Memory B cell (primary cell): ENCODE results near the gene IVL.

Experiments
- ATAC-seq: fragments of 150-1000 bp; cut with Tn5 transposase; 2 replicates; pipeline ENCODE4 v1.10.0; 2021; ENCODE audit warnings: low read depth, mild to moderate bottlenecking, moderate library complexity
- DNase-seq, 2 donors: peaks; one replicate each; pipeline ENCODE4 v3.0.0; 2022; ENCODE audit warnings: low spot score in 2 of 2
- H3K27ac Mint-ChIP-seq: one replicate; pipeline ENCODE4 v1.8.0; 2022; ENCODE audit warnings: mild to moderate bottlenecking, moderate library complexity, mixed read lengths
- H3K27me3 Mint-ChIP-seq: one replicate; pipeline ENCODE4 v1.8.0; 2022; ENCODE audit warnings: mixed read lengths
- H3K36me3 Mint-ChIP-seq: one replicate; pipeline ENCODE4 v1.8.0; 2022; ENCODE audit warnings: mild to moderate bottlenecking, mixed read lengths
- H3K4me1 Mint-ChIP-seq: one replicate; pipeline ENCODE4 v1.8.0; 2022; ENCODE audit warnings: mixed read lengths
- H3K4me3 Mint-ChIP-seq: one replicate; pipeline ENCODE4 v1.8.0; 2022; ENCODE audit warnings: mild to moderate bottlenecking, moderate library complexity, mixed read lengths
- H3K9me3 Mint-ChIP-seq: one replicate; pipeline ENCODE4 v1.8.0; 2022; ENCODE audit warnings: mixed read lengths

Gene IVL

DNA sequence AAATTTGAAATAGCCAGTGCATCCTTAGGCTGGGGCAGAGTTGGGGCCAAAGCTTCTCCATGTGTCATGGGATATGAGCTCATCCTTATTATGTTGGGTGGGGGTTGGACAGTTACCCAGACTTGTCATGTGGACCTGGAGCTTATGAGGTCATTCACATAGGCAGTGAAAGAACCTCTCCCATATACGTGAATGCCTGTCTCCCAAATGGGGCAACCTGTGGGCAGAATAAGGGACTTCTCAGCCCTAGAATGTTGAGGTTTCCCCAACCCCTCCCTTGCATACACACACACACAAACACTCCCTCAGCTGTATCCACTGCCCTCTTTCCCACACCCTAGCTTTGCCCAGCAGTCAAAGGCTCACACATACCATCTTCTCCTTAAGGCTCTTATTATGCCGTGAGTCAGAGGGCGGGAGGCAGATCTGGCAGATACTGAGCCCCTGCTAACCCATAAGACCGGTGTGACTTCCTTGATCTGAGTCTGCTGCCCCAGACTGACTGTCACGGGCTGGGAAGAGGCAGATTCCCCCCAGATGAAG, 2.3 kb upstream of the IVL start:
- ATAC-seq: no peak
- DNase-seq: no peak

GRCh38 chr1:152909206-152909605, 860 bp downstream of the IVL start:
- Mint-ChIP-seq H3K36me3 (no peaks in the 10 kb centered on the region), H3K9me3 (peaks cover 4% of the 10 kb centered on the region), H3K4me1 (no peaks in the 10 kb centered on the region)

More for the DNA sequence above, 2.3 kb upstream of the IVL start:
- Mint-ChIP-seq H3K4me1 (no peaks in the 10 kb centered on the region), H3K9me3 (peaks cover 2% of the 10 kb centered on the region), H3K36me3 (no peaks in the 10 kb centered on the region), H3K27me3 (peaks cover 16% of the 10 kb centered on the region), H3K27ac (no peak overlapping the region), H3K4me3 (no peak overlapping the region)

DNA sequence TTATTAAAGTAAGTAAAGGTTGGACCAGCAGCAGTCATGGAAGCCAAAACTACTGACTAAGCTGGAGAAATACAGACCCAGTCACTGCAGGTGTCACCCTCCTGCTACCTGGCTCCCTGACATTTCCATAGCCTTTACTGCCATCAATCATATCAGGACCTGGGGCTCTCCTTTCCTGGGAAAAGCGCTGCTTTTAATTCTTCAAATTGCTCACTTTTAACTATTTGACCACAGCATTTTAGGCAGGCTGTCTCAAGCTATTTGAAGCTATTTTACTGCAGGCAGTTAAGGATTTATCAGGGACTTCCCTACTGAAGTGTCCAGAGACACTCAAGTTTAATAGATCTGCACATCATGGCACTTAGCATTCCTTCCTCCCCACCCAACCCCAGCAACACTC, 4.1 kb downstream of the IVL start:
- H3K4me1 Mint-ChIP-seq: no peaks in the 10 kb centered on the region

More at GRCh38 chr1:152909206-152909605, 860 bp downstream of the IVL start:
- Mint-ChIP-seq H3K27me3 (peaks cover 16% of the 10 kb centered on the region), H3K4me3 (no peak overlapping the region), H3K27ac (no peak overlapping the region)
- no peak for DNase-seq
- ATAC-seq: no peak

DNA sequence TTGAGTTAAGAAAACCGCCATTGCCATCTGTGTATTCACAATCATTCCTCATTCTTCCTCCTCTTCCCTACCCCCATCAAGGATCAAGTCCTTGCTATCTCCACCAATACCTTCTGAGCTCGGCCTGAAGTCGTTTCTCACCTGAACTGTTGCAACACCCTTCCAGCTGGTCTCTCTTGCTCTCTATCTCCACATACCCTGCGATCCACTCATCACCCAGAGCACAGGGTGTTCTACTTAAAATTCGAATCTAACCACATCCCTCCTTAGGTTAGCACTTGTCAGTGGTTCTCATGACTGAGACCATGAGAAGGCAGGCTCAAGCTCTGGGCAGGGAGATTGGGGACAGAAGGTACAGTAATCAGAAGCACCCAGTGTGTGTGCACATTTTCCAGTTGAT, 4.6 kb downstream of the IVL start:
- Mint-ChIP-seq H3K4me1 (no peaks in the 10 kb centered on the region), H3K27me3 (peaks cover 11% of the 10 kb centered on the region), H3K4me3 (no peak overlapping the region), H3K36me3 (no peaks in the 10 kb centered on the region), H3K27ac (no peak overlapping the region), H3K9me3 (peaks cover 6% of the 10 kb centered on the region)
- no peak for ATAC-seq
- no peak for DNase-seq

More for the DNA sequence above, 4.1 kb downstream of the IVL start:
- ATAC-seq: no peak
- peaks cover 11% of the 10 kb centered on the region for H3K27me3 Mint-ChIP-seq
- H3K36me3 Mint-ChIP-seq: no peaks in the 10 kb centered on the region
- H3K9me3 Mint-ChIP-seq: peaks cover 6% of the 10 kb centered on the region
- no peak overlapping the region for H3K27ac Mint-ChIP-seq
- no peak for DNase-seq
- no peak overlapping the region for H3K4me3 Mint-ChIP-seq

GRCh38 chr1:152917794-152918193, 9.4 kb downstream of the IVL start:
- H3K4me3 Mint-ChIP-seq: no peak overlapping the region
- peaks cover 2% of the 10 kb centered on the region for H3K36me3 Mint-ChIP-seq
- no peak overlapping the region for H3K27ac Mint-ChIP-seq
- peaks cover 10% of the 10 kb centered on the region for H3K27me3 Mint-ChIP-seq
- DNase-seq: no peak
- no peaks in the 10 kb centered on the region for H3K4me1 Mint-ChIP-seq
- H3K9me3 Mint-ChIP-seq: peaks cover 8% of the 10 kb centered on the region
- no peak for ATAC-seq

DNA sequence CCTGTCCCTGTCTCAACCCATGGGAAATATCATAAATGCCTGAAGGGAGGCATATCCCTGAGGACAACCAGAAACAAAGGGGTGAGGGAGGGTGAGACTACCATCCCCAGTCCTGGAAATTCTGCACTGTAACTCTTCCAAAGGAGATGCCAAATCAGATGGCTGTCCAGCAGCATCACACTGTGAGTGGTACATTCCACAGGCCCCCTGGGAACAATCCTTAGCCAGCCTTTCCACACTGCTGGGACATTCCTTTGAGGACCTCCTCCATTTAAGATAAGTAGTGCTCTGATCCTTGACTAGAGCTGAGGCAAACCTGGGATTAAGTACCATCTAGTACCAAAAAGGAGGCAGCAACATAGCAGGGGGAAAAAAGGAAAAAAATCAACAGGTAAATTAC, 10.7 kb downstream of the IVL start:
- DNase-seq: no peak
- peaks cover 8% of the 10 kb centered on the region for H3K27me3 Mint-ChIP-seq
- peaks cover 2% of the 10 kb centered on the region for H3K36me3 Mint-ChIP-seq
- no peak overlapping the region for H3K27ac Mint-ChIP-seq
- H3K4me1 Mint-ChIP-seq: no peaks in the 10 kb centered on the region
- no peak overlapping the region for H3K4me3 Mint-ChIP-seq
- peaks cover 6% of the 10 kb centered on the region for H3K9me3 Mint-ChIP-seq
- no peak for ATAC-seq

GRCh38 chr1:152924191-152924590, 15.8 kb downstream of the IVL start:
- ATAC-seq: no peak
- Mint-ChIP-seq H3K36me3 (no peaks in the 10 kb centered on the region), H3K4me1 (no peaks in the 10 kb centered on the region), H3K27ac (no peak overlapping the region), H3K4me3 (no peak overlapping the region), H3K9me3 (peaks cover 3% of the 10 kb centered on the region), H3K27me3 (peaks cover 10% of the 10 kb centered on the region)
- DNase-seq: no peak

GRCh38 chr1:152926091-152926490, 17.7 kb downstream of the IVL start:
- no peaks in the 10 kb centered on the region for H3K36me3 Mint-ChIP-seq
- no peak overlapping the region for H3K4me3 Mint-ChIP-seq
- peaks cover 10% of the 10 kb centered on the region for H3K27me3 Mint-ChIP-seq
- H3K4me1 Mint-ChIP-seq: no peaks in the 10 kb centered on the region
- H3K27ac Mint-ChIP-seq: no peak overlapping the region
- ATAC-seq: no peak
- H3K9me3 Mint-ChIP-seq: peaks cover 2% of the 10 kb centered on the region
- no peak for DNase-seq

- H3K36me3 Mint-ChIP-seq: no peaks in the 10 kb centered on the region
- H3K27me3 Mint-ChIP-seq: peaks cover 8% of the 10 kb centered on the region
- no peak for ATAC-seq
- H3K9me3 Mint-ChIP-seq: peaks cover 2% of the 10 kb centered on the region
- DNase-seq: no peak
- no peak overlapping the region for H3K4me3 Mint-ChIP-seq
- H3K27ac Mint-ChIP-seq: no peak overlapping the region
- no peaks in the 10 kb centered on the region for H3K4me1 Mint-ChIP-seq
These were observed 20.3 kb downstream of the IVL start for GRCh38 chr1:152928671-152929070.

- Mint-ChIP-seq H3K9me3 (peaks cover 2% of the 10 kb centered on the region), H3K27ac (no peak overlapping the region), H3K4me1 (no peaks in the 10 kb centered on the region), H3K36me3 (no peaks in the 10 kb centered on the region), H3K27me3 (peaks cover 6% of the 10 kb centered on the region), H3K4me3 (no peak overlapping the region)
- ATAC-seq (no peak), DNase-seq (no peak)
These were observed 23.9 kb downstream of the IVL start for GRCh38 chr1:152932170-152932811.

- H3K36me3 Mint-ChIP-seq: no peaks in the 10 kb centered on the region
- H3K27ac Mint-ChIP-seq: no peak overlapping the region
- ATAC-seq: no peak
- peaks cover 6% of the 10 kb centered on the region for H3K27me3 Mint-ChIP-seq
- H3K4me3 Mint-ChIP-seq: no peak overlapping the region
- H3K4me1 Mint-ChIP-seq: no peaks in the 10 kb centered on the region
- H3K9me3 Mint-ChIP-seq: peaks cover 2% of the 10 kb centered on the region
- DNase-seq: no peak
These were observed 24.9 kb downstream of the IVL start for GRCh38 chr1:152933196-152933595.

- Mint-ChIP-seq H3K4me1 (no peaks in the 10 kb centered on the region), H3K4me3 (no peak overlapping the region), H3K9me3 (no peaks in the 10 kb centered on the region), H3K27me3 (peaks cover 1% of the 10 kb centered on the region), H3K27ac (no peak overlapping the region), H3K36me3 (no peaks in the 10 kb centered on the region)
- no peak for ATAC-seq
- DNase-seq: no peak
These were observed 32.3 kb downstream of the IVL start for GRCh38 chr1:152940614-152941013.

DNA sequence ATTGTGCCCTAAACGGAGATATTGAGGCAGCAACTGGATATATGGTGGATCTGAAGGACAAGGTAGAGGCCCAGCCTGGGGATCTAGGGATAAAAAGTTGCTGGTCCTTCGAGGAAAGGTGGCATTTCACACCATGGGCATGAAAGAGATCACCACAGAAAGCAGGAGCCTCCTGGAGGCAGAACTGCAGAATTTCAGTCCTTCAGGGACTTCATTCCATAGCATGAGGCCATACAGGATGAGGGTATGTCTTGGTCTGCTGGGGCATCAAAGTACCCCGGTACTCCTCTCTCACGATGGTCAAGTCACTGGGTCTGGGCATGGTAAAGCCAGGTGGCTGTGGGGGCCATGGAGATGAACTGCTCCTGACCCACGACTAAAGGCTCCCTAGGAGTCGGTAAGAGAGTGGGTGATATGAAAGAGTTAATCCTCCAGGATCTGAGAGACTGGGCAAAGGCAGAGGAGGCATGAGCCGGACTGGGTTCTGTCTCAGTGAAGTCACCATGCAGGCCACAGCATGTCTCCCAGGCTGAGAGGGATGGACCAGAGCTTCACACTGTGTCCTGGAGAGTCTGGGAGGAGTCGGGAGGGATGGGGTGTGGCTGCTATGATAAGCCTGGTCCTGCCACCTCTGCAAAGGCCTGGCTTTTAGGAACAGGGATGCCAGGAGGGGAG, 32.8 kb downstream of the IVL start:
- no peak overlapping the region for H3K27ac Mint-ChIP-seq
- ATAC-seq: no peak

DNA sequence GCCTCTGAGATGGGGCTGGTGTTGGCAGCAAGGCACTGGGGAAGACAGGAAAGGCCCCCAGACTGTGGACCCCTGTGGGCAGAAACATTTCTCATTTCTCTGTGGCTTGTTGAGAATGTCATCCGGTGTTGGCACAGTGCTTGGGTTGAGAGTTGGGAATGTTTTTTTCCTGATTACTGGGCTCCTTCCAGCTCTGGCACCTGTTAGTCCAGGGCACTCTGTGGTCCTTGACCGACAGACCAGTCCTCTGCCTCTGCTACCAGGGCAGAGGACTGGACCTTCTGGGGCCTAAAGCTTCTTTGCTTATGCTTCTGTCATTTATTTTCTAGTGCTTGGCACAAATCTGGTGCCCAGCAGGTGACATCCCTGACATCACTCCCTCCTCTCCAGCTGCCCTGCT, 33.8 kb downstream of the IVL start:
- Mint-ChIP-seq H3K36me3 (no peaks in the 10 kb centered on the region), H3K4me1 (no peaks in the 10 kb centered on the region), H3K27me3 (peaks cover 1% of the 10 kb centered on the region), H3K4me3 (no peak overlapping the region), H3K9me3 (no peaks in the 10 kb centered on the region), H3K27ac (no peak overlapping the region)
- no peak for ATAC-seq
- no peak for DNase-seq

More for the DNA sequence above, 32.8 kb downstream of the IVL start:
- no peaks in the 10 kb centered on the region for H3K36me3 Mint-ChIP-seq
- H3K9me3 Mint-ChIP-seq: no peaks in the 10 kb centered on the region
- DNase-seq: no peak
- peaks cover 1% of the 10 kb centered on the region for H3K27me3 Mint-ChIP-seq
- H3K4me3 Mint-ChIP-seq: no peak overlapping the region
- no peaks in the 10 kb centered on the region for H3K4me1 Mint-ChIP-seq

- DNase-seq (no peak), ATAC-seq (no peak)
- Mint-ChIP-seq H3K9me3 (no peaks in the 10 kb centered on the region), H3K27ac (no peak overlapping the region), H3K4me3 (no peak overlapping the region), H3K27me3 (peaks cover 4% of the 10 kb centered on the region), H3K36me3 (no peaks in the 10 kb centered on the region), H3K4me1 (no peaks in the 10 kb centered on the region)
These were observed 37.9 kb downstream of the IVL start for GRCh38 chr1:152946248-152946647.
